HG02678 (cell line): ENCODE measurements around the gene POPDC2.

ENCODE experiments used
- ATAC-seq: cut with Tn5 transposase; IDR thresholded peaks from one replicate; pipeline ENCODE4 v1.9.1; 2021; ENCODE audit warnings: mild to moderate bottlenecking, moderate library complexity; ENCODE audit not compliant: unreplicated experiment

Gene POPDC2

DNA sequence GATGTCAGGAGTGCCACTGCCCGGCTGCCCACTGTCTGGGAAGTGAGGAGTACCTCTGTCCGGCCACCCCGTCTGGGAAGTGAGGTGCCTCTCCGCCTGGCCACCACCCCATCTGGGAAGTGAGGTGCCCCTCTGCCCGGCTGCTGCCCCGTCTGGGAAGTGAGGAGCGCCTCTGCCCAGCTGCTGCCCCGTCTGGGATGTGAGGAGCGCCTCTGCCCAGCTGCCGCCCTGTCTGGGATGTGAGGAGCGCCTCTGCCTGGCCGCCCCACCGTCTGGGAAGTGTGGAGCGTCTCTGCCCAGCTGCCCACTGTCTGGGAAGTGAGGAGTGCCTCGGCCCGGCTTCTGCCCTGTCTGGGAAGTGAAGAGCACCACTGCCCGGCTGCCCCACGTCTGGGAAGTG lies 13.5 kb upstream of the POPDC2 start:
- no peak for ATAC-seq

- no peak for ATAC-seq
Measured at GRCh38 chr3:119672776-119673175, 12.4 kb upstream of the POPDC2 start.

DNA sequence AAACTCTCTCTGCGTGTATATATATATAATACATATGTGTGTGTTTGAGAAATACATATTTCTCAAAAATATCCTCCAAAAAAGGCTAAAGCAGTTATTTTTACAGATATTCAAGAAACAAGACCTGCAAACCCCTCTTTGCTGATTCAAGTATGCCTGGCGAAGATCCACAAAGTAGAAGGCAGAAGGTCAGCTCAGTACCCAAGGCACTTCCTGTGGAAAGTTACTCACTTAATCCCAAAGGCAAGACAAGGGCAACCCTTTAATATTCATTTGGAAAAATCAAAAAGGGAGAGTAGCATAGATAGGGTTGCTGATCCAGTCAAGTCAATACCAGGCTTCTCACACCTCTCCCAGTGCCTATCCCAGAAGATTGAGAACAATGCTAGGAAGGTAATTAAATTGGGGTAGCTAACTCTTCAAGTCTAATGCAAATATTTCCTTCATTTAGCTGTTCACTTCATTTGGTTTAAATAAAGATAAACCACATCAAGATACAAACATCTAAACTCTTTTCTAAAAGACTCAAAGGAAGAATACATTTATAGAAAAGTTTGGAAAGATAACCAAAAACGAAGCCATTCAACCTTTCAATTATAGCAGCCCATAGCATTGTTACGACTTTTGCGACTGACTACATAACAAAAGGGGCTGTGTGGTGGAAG lies 9.6 kb upstream of the POPDC2 start:
- no peak for ATAC-seq

DNA sequence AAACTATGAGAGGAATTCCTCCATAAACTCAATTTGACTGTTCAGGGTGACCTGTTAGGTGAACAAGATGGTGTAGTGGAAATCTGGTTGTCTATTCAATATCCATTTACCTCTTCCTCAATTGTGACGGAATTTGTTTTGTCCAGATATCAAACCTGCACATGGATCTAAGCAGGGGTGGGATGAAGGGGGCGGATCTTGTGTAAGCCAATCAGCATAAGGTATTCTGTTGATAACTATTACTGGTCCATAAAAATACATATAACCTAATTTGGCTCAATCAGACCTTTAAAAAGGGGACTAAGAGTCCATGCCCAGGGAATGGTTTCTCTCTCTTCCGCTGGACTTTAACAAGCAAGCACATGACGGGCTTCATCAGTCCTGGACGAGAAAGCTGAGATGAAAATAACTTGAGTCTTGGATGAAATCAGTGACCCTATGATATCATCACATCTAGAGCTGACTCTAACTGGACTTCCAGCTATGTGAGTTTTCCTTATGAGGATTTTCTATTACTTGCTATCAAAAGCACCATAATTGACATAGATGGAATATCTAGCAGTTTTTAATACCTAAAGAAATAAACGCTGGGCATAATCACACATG lies 5.7 kb upstream of the POPDC2 start:
- no peak for ATAC-seq

- no peak for ATAC-seq
Measured at GRCh38 chr3:119664850-119665379, 4.5 kb upstream of the POPDC2 start.

GRCh38 chr3:119664370-119664769 lies 4.0 kb upstream of the POPDC2 start:
- no peak for ATAC-seq

GRCh38 chr3:119663885-119664284 lies 3.5 kb upstream of the POPDC2 start:
- ATAC-seq: no peak

DNA sequence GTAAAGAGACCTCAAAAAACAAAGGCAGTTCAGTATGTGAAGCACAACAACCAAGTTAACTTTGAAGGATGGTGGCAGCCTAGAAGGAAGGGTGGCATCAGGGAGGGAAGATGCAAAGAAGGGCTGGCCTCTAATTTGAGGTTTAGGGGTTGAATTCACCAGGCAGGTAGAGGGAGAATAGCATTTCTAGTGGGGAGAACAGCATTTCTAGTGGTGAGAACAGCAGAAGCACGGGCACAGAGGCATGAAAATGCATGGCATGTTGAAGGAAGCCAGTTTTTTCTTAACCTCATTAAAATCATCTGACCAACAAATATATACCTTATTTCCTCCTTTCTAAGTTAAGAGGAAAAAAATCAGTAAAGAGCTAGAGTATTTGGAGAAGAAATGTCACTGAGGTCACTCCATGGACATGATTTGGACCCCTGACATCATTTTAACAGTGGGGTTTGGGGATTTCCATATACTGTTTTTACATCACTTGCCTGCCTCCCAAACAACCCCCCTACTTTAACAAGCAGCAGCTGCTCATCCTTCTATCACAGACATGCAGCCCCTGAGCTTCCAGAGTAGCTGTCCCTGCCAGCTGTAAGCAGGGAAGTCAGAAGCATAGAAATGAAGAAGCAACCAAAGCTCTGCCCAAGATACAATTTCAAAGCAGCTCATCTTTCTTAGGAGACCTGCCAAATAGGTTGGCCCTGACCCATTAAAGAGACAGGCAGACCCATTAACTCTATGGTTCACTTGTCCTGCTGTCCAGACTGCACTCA lies 2.4 kb upstream of the POPDC2 start:
- no peak for ATAC-seq

DNA sequence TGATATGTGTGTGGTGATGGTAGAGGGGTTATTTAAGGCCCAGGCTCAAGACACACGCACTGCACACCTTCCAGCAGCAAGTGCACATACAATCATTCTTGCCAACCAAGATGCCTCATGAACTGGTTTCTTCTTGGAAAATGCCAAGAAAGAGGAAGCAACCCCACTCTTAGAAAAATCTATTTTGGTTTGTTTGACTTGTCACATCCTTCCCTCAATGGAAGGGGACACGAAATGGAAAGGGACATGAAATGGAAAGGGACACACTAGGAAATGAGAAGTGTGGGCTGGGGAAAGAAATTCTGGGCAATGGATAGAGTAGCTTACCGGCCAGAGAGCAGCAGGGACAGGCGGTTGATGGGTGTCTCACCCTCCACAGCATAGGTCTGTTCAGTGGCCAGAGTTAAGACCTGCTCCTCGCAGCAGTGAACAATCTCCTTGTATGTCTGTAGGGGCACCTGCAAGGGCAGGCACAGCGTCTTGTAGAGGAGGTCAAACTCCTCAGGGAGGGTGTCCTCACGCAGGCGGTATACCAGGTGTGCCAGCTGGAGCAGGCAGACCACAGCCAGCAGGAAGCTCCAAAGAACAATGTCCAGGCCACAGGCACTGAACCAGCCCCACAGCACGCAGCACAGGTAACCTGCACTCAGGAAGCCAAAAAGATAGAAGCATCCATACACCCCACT lies 640 bp downstream of the POPDC2 start:
- no peak for ATAC-seq

DNA sequence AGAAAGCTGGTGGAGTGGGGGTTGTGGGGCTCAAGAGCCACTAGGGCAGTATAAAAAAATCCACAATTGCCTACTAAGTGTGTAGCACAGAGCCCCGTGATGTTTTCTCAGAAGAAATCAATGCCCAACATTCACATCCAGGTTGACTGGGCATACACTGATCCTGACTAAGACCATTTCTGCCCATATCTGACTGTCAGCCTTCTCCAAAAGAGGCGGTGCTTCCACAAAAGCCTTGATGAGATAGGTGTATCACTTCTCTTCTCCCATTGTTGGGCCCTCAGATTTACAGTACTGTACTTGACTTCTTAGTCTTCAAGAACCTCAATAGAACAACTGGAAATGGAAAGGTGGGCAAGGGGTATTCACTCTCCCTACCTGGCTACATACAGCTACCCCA lies 1.4 kb downstream of the POPDC2 start:
- no peak for ATAC-seq

GRCh38 chr3:119657887-119658702 lies 2.3 kb downstream of the POPDC2 start:
- ATAC-seq: no peak

DNA sequence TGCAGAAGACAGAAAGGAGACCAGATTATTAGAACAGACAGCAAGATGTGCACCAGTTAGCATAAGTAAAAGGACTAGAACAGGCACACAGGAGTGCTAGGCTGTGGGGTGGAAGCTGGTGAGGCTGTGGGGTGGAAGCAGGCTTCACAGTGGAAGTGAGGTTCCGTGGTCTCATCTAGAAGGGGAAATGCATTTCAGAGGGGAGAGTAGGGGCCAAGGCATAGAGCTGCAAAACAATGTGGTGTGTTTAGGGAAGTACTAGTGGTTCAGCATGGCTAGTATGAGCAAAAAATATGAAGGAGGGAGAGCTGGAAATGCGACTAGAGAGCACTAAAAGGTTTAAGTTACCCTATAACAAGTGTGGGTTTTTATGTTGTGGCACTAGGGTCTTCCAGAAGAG lies 6.5 kb downstream of the POPDC2 start:
- ATAC-seq: no peak

GRCh38 chr3:119652306-119653033 lies 7.9 kb downstream of the POPDC2 start:
- no peak for ATAC-seq

DNA sequence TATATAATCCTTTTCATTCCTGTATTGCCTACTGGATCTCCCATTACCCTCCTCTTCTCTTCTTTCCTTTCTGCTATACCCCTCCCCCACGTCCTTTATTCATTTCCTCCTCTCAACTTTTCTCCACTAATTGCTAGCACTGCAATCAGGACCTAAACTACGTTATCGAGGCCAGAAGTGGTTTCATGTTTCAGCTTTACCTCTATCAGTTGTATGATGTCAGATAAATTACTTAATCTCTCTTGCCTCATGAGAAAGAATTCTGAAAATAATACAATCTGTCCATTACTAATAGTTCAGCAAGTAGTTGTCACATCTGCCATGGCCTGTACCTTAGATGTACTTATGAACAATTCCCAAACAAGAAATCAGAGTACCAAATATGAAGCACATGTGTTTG lies 10.6 kb downstream of the POPDC2 start:
- no peak for ATAC-seq

DNA sequence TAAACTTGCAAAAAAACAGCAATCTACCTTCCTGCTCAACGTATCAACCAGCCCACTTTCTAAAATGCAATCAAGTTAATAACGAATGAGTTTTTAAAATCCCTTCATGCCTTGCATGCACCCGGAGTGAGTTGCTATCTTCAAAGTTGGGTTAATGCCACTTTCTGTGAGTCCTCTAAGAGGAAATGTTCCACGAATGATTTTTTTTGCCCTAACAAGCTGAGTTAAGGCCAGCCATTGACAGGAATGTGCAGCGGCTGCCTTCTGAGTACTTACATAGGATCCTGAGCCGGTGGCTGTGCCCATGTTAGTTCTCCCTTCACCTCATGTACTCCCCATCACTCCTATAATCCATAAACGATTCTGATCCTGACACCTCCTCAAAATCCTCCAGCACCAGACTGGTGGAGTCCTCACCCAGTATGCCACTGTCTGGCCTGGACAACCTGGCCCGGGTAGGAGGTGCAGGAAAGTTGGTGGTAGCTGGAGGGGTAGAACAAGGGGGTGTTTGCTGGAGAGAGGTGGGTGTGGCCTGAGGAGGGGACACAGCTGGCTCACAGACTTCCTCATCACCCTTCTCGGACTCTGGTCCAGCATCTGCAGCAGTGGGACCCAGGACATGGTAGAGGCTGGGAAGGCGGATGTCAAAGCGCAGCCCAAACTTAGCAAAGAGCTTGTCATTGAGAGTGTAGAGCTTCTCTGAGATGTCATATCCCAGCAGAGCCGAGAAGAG lies 12.4 kb downstream of the POPDC2 start:
- ATAC-seq: no peak

DNA sequence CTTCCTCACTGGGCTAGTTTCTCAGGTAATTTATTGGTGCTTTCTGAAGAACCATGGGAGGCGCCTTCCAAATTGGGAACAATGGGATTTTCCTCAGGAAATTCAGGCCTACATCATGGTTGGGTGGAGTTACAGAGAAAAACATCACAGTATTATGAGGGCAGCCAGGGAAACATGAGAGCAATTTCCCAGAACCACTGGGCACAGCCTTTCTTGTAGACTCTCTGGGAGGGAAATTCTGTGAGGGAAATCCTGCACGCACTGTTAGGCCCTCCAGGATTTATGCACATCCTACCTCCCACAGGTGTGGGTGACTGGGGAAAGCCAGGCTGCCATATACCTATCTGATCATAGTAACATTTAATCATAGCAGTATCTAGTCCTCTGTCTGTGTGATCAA lies 13.2 kb downstream of the POPDC2 start:
- no peak for ATAC-seq

- ATAC-seq: no peak
Measured at GRCh38 chr3:119645813-119646212, 14.6 kb downstream of the POPDC2 start.

- ATAC-seq: no peak
Measured at GRCh38 chr3:119644481-119644880, 15.9 kb downstream of the POPDC2 start.

- ATAC-seq: no peak
Measured at GRCh38 chr3:119643528-119643927, 16.9 kb downstream of the POPDC2 start.
